HG02759 (cell line): ENCODE data around the gene SRPRB.

Source experiments
- ATAC-seq: cut with Tn5 transposase; IDR thresholded peaks from one replicate; pipeline ENCODE4 v1.9.1; 2021; ENCODE audit warnings: mild to moderate bottlenecking, moderate library complexity; ENCODE audit not compliant: unreplicated experiment

The SRPRB gene

GRCh38 chr3:133840055-133840737, 34.6 kb downstream of the SRPRB start:
- no peak for ATAC-seq

GRCh38 chr3:133840767-133841166, 35.2 kb downstream of the SRPRB start:
- ATAC-seq = no peak

- no peak for ATAC-seq
Measured at GRCh38 chr3:133841196-133841595, 35.6 kb downstream of the SRPRB start.

- no peak for ATAC-seq
Measured at GRCh38 chr3:133842158-133842557, 36.5 kb downstream of the SRPRB start.

- ATAC-seq = no peak
Measured at GRCh38 chr3:133843634-133844033, 38.0 kb downstream of the SRPRB start.

GRCh38 chr3:133845127-133845526, 39.5 kb downstream of the SRPRB start:
- no peak for ATAC-seq

GRCh38 chr3:133849346-133849745, 43.7 kb downstream of the SRPRB start:
- ATAC-seq = no peak

- ATAC-seq = no peak
Measured at GRCh38 chr3:133850034-133850433, 44.4 kb downstream of the SRPRB start.

- ATAC-seq = no peak
Measured at GRCh38 chr3:133851266-133851906, 45.8 kb downstream of the SRPRB start.

GRCh38 chr3:133851931-133852330, 46.3 kb downstream of the SRPRB start:
- no peak for ATAC-seq

- no peak for ATAC-seq
Measured at GRCh38 chr3:133853063-133853924, 47.7 kb downstream of the SRPRB start.

- ATAC-seq = no peak
Measured at GRCh38 chr3:133853925-133854227, 48.3 kb downstream of the SRPRB start.

- ATAC-seq = no peak
Measured at GRCh38 chr3:133854264-133855001, 48.8 kb downstream of the SRPRB start.

GRCh38 chr3:133855002-133855370, 49.4 kb downstream of the SRPRB start:
- ATAC-seq = no peak

GRCh38 chr3:133855772-133856171, 50.2 kb downstream of the SRPRB start:
- no peak for ATAC-seq

GRCh38 chr3:133856316-133856715, 50.7 kb downstream of the SRPRB start:
- no peak for ATAC-seq

GRCh38 chr3:133857767-133858166, 52.2 kb downstream of the SRPRB start:
- ATAC-seq = no peak

- ATAC-seq = no peak
Measured at GRCh38 chr3:133859381-133860234, 54.0 kb downstream of the SRPRB start.

- no peak for ATAC-seq
Measured at GRCh38 chr3:133860519-133860918, 54.9 kb downstream of the SRPRB start.

- ATAC-seq = no peak
Measured at GRCh38 chr3:133862161-133862560, 56.5 kb downstream of the SRPRB start.
